Measurements from ENCODE around the gene FADS2. TPM values are rescaled to one million over a fixed set of nuclear protein-coding genes. Genes with fewer than 3 reads are reported as not detected.

FADS2 gene
- total RNA-seq, 2 experiments from 2014 or later: 32.1 to 34.1 TPM

DNA sequence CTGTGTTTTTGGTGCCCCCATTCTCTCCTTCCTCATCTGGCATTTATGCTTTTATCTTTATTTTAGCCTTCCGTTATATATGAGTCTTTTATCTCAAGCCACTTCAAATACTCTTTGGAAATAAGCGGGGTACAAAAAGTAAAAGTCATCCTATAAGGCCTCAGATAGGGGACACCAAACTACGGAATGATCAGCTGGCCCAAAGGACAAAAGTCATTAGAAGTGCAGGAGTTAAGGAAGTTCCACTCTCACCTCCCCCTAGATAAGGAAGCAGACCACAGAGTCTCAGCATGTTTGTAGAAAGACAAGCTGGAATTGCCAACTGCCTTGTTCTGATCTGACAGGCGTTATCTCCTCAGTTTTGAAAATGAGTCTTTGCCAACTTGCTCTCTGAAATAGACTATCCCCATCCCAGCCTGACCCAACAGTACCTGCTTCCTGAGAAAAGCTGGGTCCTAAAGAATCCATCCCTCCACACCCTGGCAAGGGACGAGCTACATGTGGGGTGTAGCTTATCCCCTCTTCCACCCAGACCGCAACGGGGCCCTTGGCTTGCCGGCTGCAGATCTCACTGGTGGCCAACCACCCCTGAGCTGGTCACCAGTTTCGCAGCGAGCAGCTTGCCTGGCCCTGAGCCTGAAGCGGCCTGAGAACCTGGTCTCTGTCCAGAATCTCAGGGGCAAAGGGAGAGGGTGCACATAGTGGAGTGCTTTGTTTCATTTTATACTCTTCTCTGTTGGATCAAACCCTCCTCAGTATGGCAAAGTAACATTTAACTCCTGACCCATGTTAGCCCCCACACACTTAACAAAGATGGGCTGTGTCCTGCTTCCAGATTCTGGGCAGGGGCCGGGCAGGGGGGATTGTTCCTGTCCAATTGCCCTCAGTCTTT, 13.8 kb downstream of the FADS2 start:
- intact Hi-C loops (cut with micrococcal nuclease): no loop called here
- CTCF ChIA-PET: interaction anchor here (0.7 kb wide), 1 partner anchor 66 kb away, joined by 3 read pairs; no protein-coding TSS in a partner anchor

DNA sequence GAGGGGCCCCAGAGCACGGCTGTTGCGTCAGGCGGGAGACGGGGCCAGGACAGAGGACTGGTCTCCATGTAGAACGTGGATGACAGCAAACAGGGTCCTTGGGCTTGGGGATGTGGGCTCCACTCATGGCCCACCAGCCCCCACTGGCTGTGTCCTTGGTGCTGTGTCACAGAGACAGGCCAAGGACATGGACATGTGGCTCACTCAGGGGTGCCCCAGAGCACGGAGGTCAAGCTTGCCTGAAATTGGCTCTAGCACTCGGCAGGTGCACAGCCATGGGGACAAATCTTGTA, 14.4 kb downstream of the FADS2 start:
- intact Hi-C loops (cut with micrococcal nuclease): no loop called here
- CTCF ChIA-PET: no interaction called here
- no peak overlapping the region for H3K27ac Mint-ChIP-seq
- no peaks in the 10 kb centered on the region for H3K27me3 Mint-ChIP-seq (ENCODE audit: low read depth)
- no peaks in the 10 kb centered on the region for H3K4me1 Mint-ChIP-seq (ENCODE audit: low read depth)
- H3K4me3 Mint-ChIP-seq: no peak overlapping the region
- peaks cover 13% of the 10 kb centered on the region for H3K36me3 Mint-ChIP-seq (ENCODE audit: low read depth)
- no peaks in the 10 kb centered on the region for H3K9me3 Mint-ChIP-seq
- DNase-seq: no peak

More for the DNA sequence above, 13.8 kb downstream of the FADS2 start:
- no peaks in the 10 kb centered on the region for H3K4me1 Mint-ChIP-seq (ENCODE audit: low read depth)
- peaks cover 13% of the 10 kb centered on the region for H3K36me3 Mint-ChIP-seq (ENCODE audit: low read depth)
- no peak overlapping the region for H3K27ac Mint-ChIP-seq
- DNase-seq: no peak
- no peaks in the 10 kb centered on the region for H3K27me3 Mint-ChIP-seq (ENCODE audit: low read depth)
- H3K4me3 Mint-ChIP-seq: no peak overlapping the region
- no peaks in the 10 kb centered on the region for H3K9me3 Mint-ChIP-seq

DNA sequence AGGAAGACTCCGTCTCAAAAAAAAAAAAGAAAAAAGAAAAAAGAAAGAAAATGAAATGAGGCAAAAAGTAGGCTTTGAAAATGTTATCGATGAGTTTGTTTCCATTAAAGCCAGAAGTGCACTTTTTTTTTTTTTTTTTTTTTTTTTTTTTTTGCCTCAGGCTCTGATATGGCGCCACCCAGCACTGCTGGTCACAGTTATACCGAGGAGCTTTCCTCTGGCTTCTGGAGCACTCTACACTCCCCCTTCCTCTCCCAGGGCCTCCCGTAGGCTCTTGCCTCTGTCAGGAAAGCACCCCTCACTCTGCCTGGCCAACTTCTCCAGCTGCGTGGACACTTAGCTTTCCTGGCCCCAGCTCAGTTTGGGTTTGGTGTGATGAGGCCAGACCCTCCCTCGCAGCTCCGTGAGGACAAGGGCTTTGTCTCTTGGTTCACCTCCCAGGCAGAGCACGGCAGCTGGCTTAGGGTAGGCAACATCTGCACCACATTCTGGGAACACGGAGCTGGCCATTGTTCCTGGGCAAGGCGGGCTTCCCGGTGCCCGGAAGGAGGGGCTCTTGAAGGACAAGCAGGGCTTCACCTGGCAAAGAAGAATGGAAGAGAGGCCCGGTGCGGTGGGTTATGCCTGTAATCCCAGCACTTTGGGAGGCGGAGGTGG, 16.9 kb downstream of the FADS2 start:
- no peak overlapping the region for H3K4me3 Mint-ChIP-seq
- intact Hi-C loops (cut with micrococcal nuclease): no loop called here
- H3K4me1 Mint-ChIP-seq (ENCODE audit: low read depth): no peaks in the 10 kb centered on the region
- CTCF ChIA-PET: interaction anchor here (0.9 to 1.0 kb wide), 2 partner anchors 30 to 57 kb away, joined by 3 read pairs; no protein-coding TSS in a partner anchor
- no peak overlapping the region for H3K27ac Mint-ChIP-seq
- H3K9me3 Mint-ChIP-seq: no peaks in the 10 kb centered on the region
- no peak for DNase-seq
- no peaks in the 10 kb centered on the region for H3K27me3 Mint-ChIP-seq (ENCODE audit: low read depth)
- peaks cover 10% of the 10 kb centered on the region for H3K36me3 Mint-ChIP-seq (ENCODE audit: low read depth)

DNA sequence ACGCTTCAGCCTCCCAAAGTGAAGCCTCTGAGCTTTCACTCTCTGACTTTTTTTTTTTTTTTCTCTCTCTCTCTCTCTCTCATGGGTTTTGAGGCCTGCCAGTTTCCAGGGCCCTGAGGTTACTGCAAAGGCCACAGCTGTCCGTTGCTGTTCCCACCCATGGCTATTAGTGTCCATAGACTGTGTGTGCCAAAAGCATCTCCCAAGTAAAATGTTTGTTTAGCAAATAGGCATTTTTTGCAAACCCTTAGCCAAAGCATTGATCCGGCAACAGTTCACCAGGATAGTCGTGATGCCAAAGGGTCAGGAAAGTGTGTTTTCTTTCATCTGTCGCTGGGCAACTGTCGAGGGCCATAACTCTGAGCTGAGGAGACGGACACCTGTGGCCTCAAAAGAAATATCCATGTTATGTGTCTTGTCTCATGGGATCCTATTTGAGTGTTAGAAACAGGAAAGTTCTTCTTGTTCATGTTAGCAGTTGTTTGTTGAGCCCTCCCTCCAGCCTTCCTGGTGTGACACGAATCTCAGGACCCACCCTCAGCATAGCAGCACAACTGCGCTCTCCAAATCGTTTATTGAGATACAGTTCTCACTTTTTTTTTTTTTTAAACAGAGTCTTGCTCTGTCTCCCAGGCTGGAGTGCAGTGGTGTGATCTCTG, 18.4 kb downstream of the FADS2 start:
- CTCF ChIA-PET: no interaction called here
- Mint-ChIP-seq H3K4me3 (no peak overlapping the region), H3K9me3 (no peaks in the 10 kb centered on the region), H3K27me3 (ENCODE audit: low read depth) (no peaks in the 10 kb centered on the region), H3K36me3 (ENCODE audit: low read depth) (peaks cover 4% of the 10 kb centered on the region), H3K4me1 (ENCODE audit: low read depth) (no peaks in the 10 kb centered on the region), H3K27ac (no peak overlapping the region)
- DNase-seq: no peak
- intact Hi-C loops (cut with micrococcal nuclease): no loop called here

DNA sequence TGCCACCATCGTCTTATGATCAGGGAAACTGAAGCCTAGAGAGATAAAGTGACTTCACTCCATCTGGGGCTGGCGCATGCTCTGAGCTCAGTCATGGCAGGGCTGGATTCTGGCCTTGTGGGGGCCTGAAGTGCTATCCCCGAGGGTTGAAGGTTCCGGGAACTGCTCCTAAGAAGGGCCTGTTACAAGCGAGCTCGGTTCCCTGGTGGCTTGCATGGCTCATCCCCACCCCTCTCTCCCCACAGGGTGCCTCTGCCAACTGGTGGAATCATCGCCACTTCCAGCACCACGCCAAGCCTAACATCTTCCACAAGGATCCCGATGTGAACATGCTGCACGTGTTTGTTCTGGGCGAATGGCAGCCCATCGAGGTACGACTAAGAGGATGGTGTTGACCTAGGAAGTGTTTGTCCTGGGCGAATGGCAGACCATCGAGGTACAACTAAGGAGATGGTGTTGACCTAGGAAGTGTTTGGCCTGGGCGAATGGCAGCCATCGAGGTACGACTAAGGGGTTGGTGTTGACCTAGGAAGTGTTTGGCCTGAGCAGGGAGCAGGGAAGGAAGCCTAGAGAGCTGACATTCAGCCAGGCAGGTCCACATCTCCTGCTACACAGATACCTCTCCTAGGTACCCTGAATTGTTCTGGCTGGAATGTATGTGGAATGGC, 19.9 kb downstream of the FADS2 start:
- intact Hi-C loops (cut with micrococcal nuclease): no loop called here
- no peaks in the 10 kb centered on the region for H3K27me3 Mint-ChIP-seq (ENCODE audit: low read depth)
- no peaks in the 10 kb centered on the region for H3K4me1 Mint-ChIP-seq (ENCODE audit: low read depth)
- CTCF ChIA-PET: interaction anchor here (0.6 to 1.0 kb wide), 2 partner anchors 51 to 576 kb away, joined by 4 to 5 read pairs; no protein-coding TSS in a partner anchor
- no peak overlapping the region for H3K27ac Mint-ChIP-seq
- peaks cover 1% of the 10 kb centered on the region for H3K36me3 Mint-ChIP-seq (ENCODE audit: low read depth)
- no peaks in the 10 kb centered on the region for H3K9me3 Mint-ChIP-seq
- no peak overlapping the region for H3K4me3 Mint-ChIP-seq
- DNase-seq: no peak

DNA sequence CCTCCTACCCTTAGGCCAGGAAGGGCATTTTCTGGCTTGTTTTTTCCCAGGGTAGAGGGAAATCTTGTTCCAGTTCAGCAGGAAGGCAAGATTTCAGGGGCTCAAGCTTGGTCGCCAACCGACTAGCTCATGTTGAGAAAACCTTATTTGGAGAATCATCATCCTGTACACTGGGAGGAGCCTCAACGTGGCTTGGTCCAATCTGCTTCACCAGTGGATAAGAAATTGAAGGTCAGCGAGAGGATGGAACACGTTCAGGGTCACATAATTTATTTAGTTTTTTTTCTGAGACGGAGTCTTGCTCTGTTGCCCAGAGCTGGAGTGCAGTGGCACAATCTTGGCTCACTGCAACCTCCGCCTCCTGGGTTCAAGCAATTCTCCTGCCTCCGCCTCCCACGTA, 20.5 kb downstream of the FADS2 start:
- CTCF ChIA-PET: interaction anchor here (0.6 to 1.0 kb wide), 2 partner anchors 50 to 575 kb away, joined by 4 to 5 read pairs; no protein-coding TSS in a partner anchor
- DNase-seq: no peak
- H3K9me3 Mint-ChIP-seq: no peaks in the 10 kb centered on the region
- H3K27me3 Mint-ChIP-seq (ENCODE audit: low read depth): no peaks in the 10 kb centered on the region
- intact Hi-C loops (cut with micrococcal nuclease): no loop called here
- H3K4me1 Mint-ChIP-seq (ENCODE audit: low read depth): no peaks in the 10 kb centered on the region
- no peak overlapping the region for H3K4me3 Mint-ChIP-seq
- no peaks in the 10 kb centered on the region for H3K36me3 Mint-ChIP-seq (ENCODE audit: low read depth)
- H3K27ac Mint-ChIP-seq: no peak overlapping the region

DNA sequence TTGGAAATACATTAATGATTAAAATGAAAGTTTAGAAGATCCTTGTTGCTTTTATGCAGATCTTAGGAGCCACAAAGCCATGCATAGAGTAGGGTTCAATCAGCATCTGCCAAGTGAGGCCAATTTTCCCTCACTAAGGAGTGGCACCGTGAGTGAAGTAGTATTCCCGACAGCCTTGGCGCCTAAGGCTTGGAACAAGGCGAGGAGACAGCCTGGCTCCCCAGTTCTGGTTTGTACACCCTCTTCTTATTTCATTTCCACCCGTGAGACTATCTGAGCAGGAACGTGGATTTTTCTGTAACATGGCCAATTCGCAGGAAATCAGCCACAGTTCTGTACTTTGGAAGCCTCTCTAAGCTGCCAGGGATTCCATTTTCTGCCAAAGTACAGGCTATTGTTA, 22.6 kb downstream of the FADS2 start:
- Mint-ChIP-seq H3K27ac (no peak overlapping the region), H3K4me1 (ENCODE audit: low read depth) (no peaks in the 10 kb centered on the region), H3K4me3 (no peak overlapping the region), H3K36me3 (ENCODE audit: low read depth) (no peaks in the 10 kb centered on the region), H3K27me3 (ENCODE audit: low read depth) (no peaks in the 10 kb centered on the region), H3K9me3 (no peaks in the 10 kb centered on the region)
- no peak for DNase-seq
- CTCF ChIA-PET: no interaction called here
- intact Hi-C loops (cut with micrococcal nuclease): no loop called here

DNA sequence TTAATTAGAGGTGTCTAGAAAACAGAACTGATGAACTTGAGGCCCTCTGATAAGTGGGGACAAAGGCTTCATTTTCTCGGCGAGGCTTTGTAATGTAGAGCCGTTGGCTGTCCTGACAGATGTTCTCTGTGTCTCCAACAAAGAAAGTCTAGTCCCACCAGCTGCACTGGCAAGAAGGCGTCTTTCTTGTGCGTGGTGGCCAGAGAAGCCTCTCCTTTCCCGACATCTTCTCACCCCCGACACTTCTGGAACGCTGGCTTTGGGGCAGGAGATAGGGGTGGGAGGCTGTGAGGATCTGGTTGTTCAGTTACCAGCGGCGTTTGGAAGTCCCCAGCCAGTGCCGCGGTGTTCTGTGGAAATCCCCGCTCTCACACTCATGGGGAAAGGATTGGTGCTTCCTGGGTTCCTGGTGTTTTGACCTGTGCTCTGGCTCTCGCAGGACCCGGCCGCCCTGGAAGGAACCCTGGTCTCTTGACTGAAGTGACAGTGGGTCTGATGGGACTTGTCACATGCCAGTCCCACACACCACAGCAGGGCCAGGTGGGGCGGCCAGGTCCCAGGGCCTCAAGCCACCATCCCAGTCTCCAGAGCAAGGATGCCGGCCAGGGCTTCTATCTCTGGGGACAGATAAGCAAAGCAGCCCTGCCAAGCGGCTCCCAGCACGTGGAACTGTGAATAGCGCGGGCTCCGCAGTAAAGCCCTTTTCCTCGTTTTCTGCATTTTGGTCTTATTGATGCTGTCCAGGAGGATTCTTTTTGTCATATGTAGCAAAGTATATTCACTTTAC, 23.2 kb downstream of the FADS2 start:
- Mint-ChIP-seq H3K9me3 (no peaks in the 10 kb centered on the region), H3K27me3 (ENCODE audit: low read depth) (no peaks in the 10 kb centered on the region), H3K27ac (no peak overlapping the region), H3K4me3 (no peak overlapping the region), H3K36me3 (ENCODE audit: low read depth) (no peaks in the 10 kb centered on the region), H3K4me1 (ENCODE audit: low read depth) (no peaks in the 10 kb centered on the region)
- CTCF ChIA-PET: no interaction called here
- DNase-seq: no peak
- intact Hi-C loops (cut with micrococcal nuclease): no loop called here

DNA sequence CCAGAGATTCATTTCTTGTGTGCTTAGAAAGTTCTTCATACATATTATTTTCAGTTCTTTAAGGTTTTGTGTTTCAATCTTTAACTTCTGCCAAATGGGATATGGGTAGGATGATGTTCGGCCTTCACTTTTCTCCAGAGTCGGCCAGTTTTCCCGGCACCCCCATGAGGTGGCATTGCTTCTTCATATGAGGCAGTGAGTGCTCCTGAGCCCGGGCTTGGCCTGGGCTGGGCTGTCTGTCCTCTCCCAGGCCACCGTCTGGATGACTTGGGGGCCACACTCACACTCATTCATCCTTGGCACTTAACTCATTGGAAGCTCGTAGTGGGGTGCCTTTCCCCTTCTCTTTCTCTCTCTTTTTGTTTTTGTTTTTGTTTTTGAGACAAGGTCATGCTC, 23.8 kb downstream of the FADS2 start:
- intact Hi-C loops (cut with micrococcal nuclease): no loop called here
- Mint-ChIP-seq H3K9me3 (no peaks in the 10 kb centered on the region), H3K27me3 (ENCODE audit: low read depth) (no peaks in the 10 kb centered on the region), H3K4me3 (no peak overlapping the region), H3K27ac (no peak overlapping the region), H3K4me1 (ENCODE audit: low read depth) (no peaks in the 10 kb centered on the region), H3K36me3 (ENCODE audit: low read depth) (no peaks in the 10 kb centered on the region)
- DNase-seq: no peak
- CTCF ChIA-PET: no interaction called here

DNA sequence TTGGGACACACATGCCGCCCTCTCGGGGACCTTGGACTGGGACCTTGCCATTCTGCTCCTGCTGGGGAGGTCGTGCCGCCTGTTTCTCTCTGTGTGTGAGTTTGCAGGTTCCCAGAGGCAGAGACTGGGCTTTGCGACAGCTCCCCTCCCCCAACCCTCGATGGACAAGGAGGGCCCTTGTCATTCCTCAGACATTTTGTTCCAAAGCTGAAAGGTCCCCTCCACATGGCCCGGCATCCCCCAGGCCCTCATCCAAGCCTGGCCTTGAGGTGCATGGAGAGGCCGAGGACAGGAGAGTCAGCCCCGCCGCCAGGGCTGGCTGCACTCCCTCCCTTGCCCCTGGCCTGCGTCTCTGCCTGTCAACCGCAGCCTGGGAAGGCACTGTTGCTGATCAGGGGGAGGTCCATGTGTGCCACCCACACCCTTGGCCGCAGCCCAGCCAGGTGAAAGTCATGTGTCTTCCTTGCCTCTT, 25.6 kb downstream of the FADS2 start:
- intact Hi-C loops (cut with micrococcal nuclease): no loop called here
- CTCF ChIA-PET: interaction anchor here (1.1 kb wide), 1 partner anchor 56 kb away, joined by 5 read pairs; no protein-coding TSS in a partner anchor
- H3K27me3 Mint-ChIP-seq (ENCODE audit: low read depth): no peaks in the 10 kb centered on the region
- no peak for DNase-seq
- no peak overlapping the region for H3K27ac Mint-ChIP-seq
- H3K9me3 Mint-ChIP-seq: no peaks in the 10 kb centered on the region
- no peaks in the 10 kb centered on the region for H3K4me1 Mint-ChIP-seq (ENCODE audit: low read depth)
- H3K36me3 Mint-ChIP-seq (ENCODE audit: low read depth): no peaks in the 10 kb centered on the region
- no peak overlapping the region for H3K4me3 Mint-ChIP-seq

DNA sequence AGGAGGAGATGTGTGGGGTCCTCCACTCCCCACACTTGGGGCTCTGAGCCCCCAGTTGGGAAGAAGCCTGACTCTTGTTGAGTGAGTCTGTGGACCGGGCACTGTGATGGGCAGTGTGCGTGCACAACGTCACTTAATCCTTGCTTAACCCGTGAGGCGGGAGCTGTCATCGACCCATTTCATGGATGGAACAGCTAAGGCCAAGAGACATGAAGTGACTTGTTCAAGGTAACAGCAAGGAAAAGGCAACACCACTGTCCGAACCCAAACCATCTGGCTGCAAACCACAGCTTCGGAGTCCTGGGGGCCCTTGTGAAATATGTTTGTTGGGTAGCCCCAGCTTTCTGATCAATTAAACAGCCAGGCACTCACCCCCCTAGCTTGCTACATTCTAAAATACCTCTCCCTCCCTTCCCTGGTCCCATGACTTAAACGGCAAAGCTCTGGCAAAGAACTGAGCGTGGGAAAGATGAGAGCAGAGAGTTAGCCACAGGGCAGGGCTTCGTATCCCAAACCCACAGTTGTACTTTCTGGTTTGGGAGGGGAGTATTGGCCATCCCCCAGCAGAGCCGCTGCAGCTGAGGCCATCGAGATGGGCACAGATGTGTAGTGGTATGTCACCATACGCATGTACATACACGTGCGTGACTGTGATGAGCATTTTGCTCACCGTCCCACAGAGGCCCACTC, 26.3 kb downstream of the FADS2 start:
- H3K27me3 Mint-ChIP-seq (ENCODE audit: low read depth): no peaks in the 10 kb centered on the region
- no peaks in the 10 kb centered on the region for H3K9me3 Mint-ChIP-seq
- no peak overlapping the region for H3K27ac Mint-ChIP-seq

More for the DNA sequence above, 26.3 kb downstream of the FADS2 start:
- DNase-seq: no peak
- CTCF ChIA-PET: interaction anchor here (1.1 kb wide), 1 partner anchor 56 kb away, joined by 5 read pairs; no protein-coding TSS in a partner anchor
- intact Hi-C loops (cut with micrococcal nuclease): no loop called here
- H3K36me3 Mint-ChIP-seq (ENCODE audit: low read depth): no peaks in the 10 kb centered on the region
- H3K4me3 Mint-ChIP-seq: no peak overlapping the region
- H3K4me1 Mint-ChIP-seq (ENCODE audit: low read depth): no peaks in the 10 kb centered on the region
